Measurements from ENCODE around the gene RASAL2. TPM values are rescaled to one million over a fixed set of nuclear protein-coding genes. Genes with fewer than 3 reads are reported as not detected.
A peak's percentile ranks its signal among the peaks of the same experiment; 100 is the strongest.

The RASAL2 gene
- total RNA-seq, 2 donors from 2014 or later, result 9.9 to 20.4 TPM

- H3K9me3 ChIP-seq, result no peaks in the 10 kb centered on the region
- DNase-seq, result no peak
- 77 to 84% methylated on average over 7 of the region's 7 CpGs for WGBS, 2 donors
- no peak overlapping the region for H3K27ac ChIP-seq
- TF ChIP-seq CTCF (IDR thresholded peaks at IDR 0.05) (no peak), POLR2A (IDR thresholded peaks at IDR 0.05) (no peak)
- no peaks in the 10 kb centered on the region for H3K36me3 ChIP-seq (replicated peaks in 1 of 2; ENCODE audit: insufficient read depth in 1 of 2, low read depth in 2 of 2)
- no peaks in the 10 kb centered on the region for H3K27me3 ChIP-seq
- ATAC-seq, result no peak
- no peaks in the 10 kb centered on the region for H3K4me1 ChIP-seq
- intact Hi-C loops (cut with DNase I), result no loop called here
- H3K4me3 ChIP-seq, result no peak overlapping the region
These were observed 404.1 kb downstream of the RASAL2 start for GRCh38 chr1:178497903-178498478.

- WGBS, 2 donors, result 74 to 79% methylated on average over 16 of the region's 16 CpGs
These were observed 405.2 kb downstream of the RASAL2 start for GRCh38 chr1:178498896-178499675.

GRCh38 chr1:178500091-178500770 lies 406.3 kb downstream of the RASAL2 start:
- no peaks in the 10 kb centered on the region for H3K4me1 ChIP-seq
- H3K27ac ChIP-seq, result no peak overlapping the region
- no peaks in the 10 kb centered on the region for H3K9me3 ChIP-seq
- ATAC-seq (no peak), DNase-seq (no peak)
- H3K4me3 ChIP-seq, result no peak overlapping the region
- intact Hi-C loops (cut with DNase I), result no loop called here
- WGBS, 2 donors, result 76% methylated on average over 11 of the region's 11 CpGs
- TF ChIP-seq CTCF (IDR thresholded peaks at IDR 0.05) (peak in 1 of 7 experiments; percentile 4), POLR2A (IDR thresholded peaks at IDR 0.05) (no peak)
- H3K36me3 ChIP-seq (replicated peaks in 1 of 2; ENCODE audit: insufficient read depth in 1 of 2, low read depth in 2 of 2), result no peaks in the 10 kb centered on the region
- H3K27me3 ChIP-seq, result no peaks in the 10 kb centered on the region

More at GRCh38 chr1:178498896-178499675, 405.2 kb downstream of the RASAL2 start:
- Histone ChIP-seq H3K4me1 (no peaks in the 10 kb centered on the region), H3K27me3 (no peaks in the 10 kb centered on the region), H3K36me3 (replicated peaks in 1 of 2; ENCODE audit: insufficient read depth in 1 of 2, low read depth in 2 of 2) (no peaks in the 10 kb centered on the region), H3K4me3 (no peak overlapping the region), H3K9me3 (no peaks in the 10 kb centered on the region), H3K27ac (no peak overlapping the region)
- DNase-seq (no peak), ATAC-seq (no peak)
- TF ChIP-seq POLR2A (IDR thresholded peaks at IDR 0.05) (no peak), CTCF (IDR thresholded peaks at IDR 0.05) (no peak)
- intact Hi-C loops (cut with DNase I), result no loop called here

GRCh38 chr1:178500936-178501554 lies 407.1 kb downstream of the RASAL2 start:
- 77 to 79% methylated on average over 6 to 9 of the region's 10 CpGs for WGBS, 2 donors
- DNase-seq (no peak), ATAC-seq (no peak)
- Histone ChIP-seq H3K27ac (no peak overlapping the region), H3K4me3 (no peak overlapping the region), H3K9me3 (no peaks in the 10 kb centered on the region), H3K36me3 (replicated peaks in 1 of 2; ENCODE audit: insufficient read depth in 1 of 2, low read depth in 2 of 2) (no peaks in the 10 kb centered on the region), H3K27me3 (no peaks in the 10 kb centered on the region), H3K4me1 (no peaks in the 10 kb centered on the region)
- no peak for TF ChIP-seq POLR2A (IDR thresholded peaks at IDR 0.05)
- no peak for TF ChIP-seq CTCF (IDR thresholded peaks at IDR 0.05)
- intact Hi-C loops (cut with DNase I), result no loop called here
